H1 (cell line): ENCODE results near the gene DHDH. TPM values are rescaled to one million over a fixed set of nuclear protein-coding genes. Genes with fewer than 3 reads are reported as not detected.

Source experiments
- CBX5 ChIP-seq: fragments of 300-800, 300-1000 bp; sonication (generic); IDR thresholded peaks from 2 replicates; pipeline ENCODE4 v1.7.1; 2016; ENCODE audit warnings: antibody characterized with exemption, low read length, low read depth
- CBX8 ChIP-seq: fragments of 300-800, 300-1000 bp; sonication (generic); IDR thresholded peaks from 2 replicates; pipeline ENCODE4 v1.7.1; 2016; ENCODE audit warnings: low read depth, low read length, borderline replicate concordance
- CHD1 ChIP-seq: IDR thresholded peaks from 2 replicates; pipeline ENCODE4 v1.6.1; 2012; ENCODE audit warnings: low read depth, low read length, improper control_type of control experiment
- CHD2 ChIP-seq: IDR thresholded peaks from 2 replicates; pipeline ENCODE4 v1.6.1; 2012; ENCODE audit warnings: low read length, improper control_type of control experiment
- CHD7 ChIP-seq: fragments of 300-600 bp; sonication (generic); IDR thresholded peaks from 2 replicates; pipeline ENCODE4 v1.7.1; 2012; ENCODE audit warnings: low read length, moderate library complexity, mild to moderate bottlenecking, inconsistent platforms; ENCODE audit not compliant: insufficient replicate concordance
- EGR1 ChIP-seq: IDR thresholded peaks from 2 replicates; pipeline ENCODE4 v1.6.1; 2011; ENCODE audit warnings: low read depth, low read length, borderline replicate concordance
- FOSL1 ChIP-seq: IDR thresholded peaks from 2 replicates; pipeline ENCODE4 v1.6.1; 2011; ENCODE audit warnings: mild to moderate bottlenecking, low read depth, low read length, moderate library complexity; ENCODE audit not compliant: insufficient read depth
- GTF2F1 ChIP-seq: IDR thresholded peaks from 2 replicates; pipeline ENCODE4 v1.6.1; 2012; ENCODE audit warnings: low read depth, low read length, improper control_type of control experiment, borderline replicate concordance
- KDM5A ChIP-seq: fragments of 200-600 bp; IDR thresholded peaks from 2 replicates; pipeline ENCODE4 v1.7.1; 2012; ENCODE audit warnings: mild to moderate bottlenecking, low read length, inconsistent platforms, mixed read lengths
- NRF1 ChIP-seq: IDR thresholded peaks from 2 replicates; pipeline ENCODE4 v1.6.1; 2011; ENCODE audit warnings: mild to moderate bottlenecking, low read depth, low read length, improper control_type of control experiment
- SIRT6 ChIP-seq: IDR thresholded peaks from one replicate; pipeline ENCODE4 v1.7.1; 2012; ENCODE audit warnings: low read length, inconsistent platforms
- ZNF274 ChIP-seq: IDR thresholded peaks from 2 replicates; pipeline ENCODE4 v1.7.0; 2012; ENCODE audit warnings: low read length, borderline replicate concordance; ENCODE audit errors: extremely low read depth
- polyA plus RNA-seq, 7 experiments: library from polyadenylated mRNA; depleted of rRNA in 3 of 7; stranded (reverse) in 5 of 7; unstranded in 2 of 7; fragments of >200 nt in 5 of 7; fragments of 200-250 nt in 2 of 7; gene quantifications; 1 replicate in 5 of 7; 2 replicates in 1 of 7; 4 replicates in 1 of 7; pipeline versions ENCODE4 v1.2.1 to v1.2.3, GENCODE V29; 2011 to 2013; ENCODE audit warnings: missing spikeins in 2 of 7, mixed read lengths in 2 of 7
- total RNA-seq: library from RNA; stranded (reverse); fragmentation: NEBNext Ultra II Directional; extraction: Animal tissue kit (Norgen Biotek cat#: 25700); gene quantifications from 2 replicates; pipeline ENCODE4 v1.2.1, GENCODE V29; 2021

The DHDH gene
- total and polyA plus RNA-seq, 2 of the 8 experiments (the other 6 are each of a cell fraction or from before 2014, with no cell fraction given): 2.2 to 2.8 TPM

GRCh38 chr19:48914181-48914580 lies 19.3 kb upstream of the DHDH start (continued):
- TF ChIP-seq CHD7 (no peak), CBX8 (no peak), EGR1 (no peak), FOSL1 (no peak), SIRT6 (no peak), KDM5A (no peak), NRF1 (no peak), CHD2 (no peak), ZNF274 (no peak), CHD1 (no peak), CBX5 (no peak), GTF2F1 (no peak)
- TF ChIP-seq, all 59 proteins: peak for 0
